Left ventricle myocardium inferior (tissue), 1 donor: ENCODE measurements around the gene PWWP2B. TPM values are rescaled to one million over a fixed set of nuclear protein-coding genes. Genes with fewer than 3 reads are reported as not detected.
A peak's percentile ranks its signal among the peaks of the same experiment; 100 is the strongest.

Experiments
- DNase-seq: peaks from one replicate; pipeline ENCODE4 v3.0.0-alpha.2; 2020
- H3K27ac ChIP-seq: fragments of 200-600 bp; replicated peaks from 2 replicates; pipeline ENCODE4 v1.8.0; 2021
- H3K27me3 ChIP-seq: fragments of 200-600 bp; 2 replicates; pipeline ENCODE4 v1.8.0; 2021; ENCODE audit warnings: low read depth
- H3K36me3 ChIP-seq: fragments of 200-600 bp; 2 replicates; pipeline ENCODE4 v1.8.0; 2021
- H3K4me1 ChIP-seq: fragments of 200-600 bp; 2 replicates; pipeline ENCODE4 v1.8.0; 2021
- H3K4me3 ChIP-seq: fragments of 200-600 bp; 2 replicates; pipeline ENCODE4 v1.8.0; 2021; ENCODE audit warnings: mild to moderate bottlenecking, moderate library complexity
- H3K9me3 ChIP-seq: fragments of 200-600 bp; replicated peaks from 2 replicates; pipeline ENCODE4 v1.8.0; 2021
- CTCF ChIP-seq: fragments of 200-600 bp; IDR thresholded peaks from 2 replicates; pipeline ENCODE4 v1.8.0; 2021; ENCODE audit warnings: antibody characterized with exemption, mild to moderate bottlenecking, borderline replicate concordance
- intact Hi-C: fragments of 100-400 bp; cut with micrococcal nuclease; formaldehyde crosslinking; loops from one replicate; pipeline ENCODE4 v1.11.0; 2022
- total RNA-seq: library from RNA; stranded (reverse); fragmentation: NEBNext Ultra II Directional; extraction: Animal tissue kit (Norgen Biotek cat#: 25700); gene quantifications from one replicate; pipeline ENCODE4 v1.2.1, GENCODE V29; 2021
- donor health status: DM: no; HTN: yes; CAD: no; lungs with severe emphysema.

The PWWP2B gene
- total RNA-seq, 1 donor from 2014 or later: 17.2 TPM

GRCh38 chr10:132420981-132421846, 24.2 kb downstream of the PWWP2B start:
- Histone ChIP-seq H3K27ac (peak overlapping the region; percentile 92), H3K36me3 (no peaks in the 10 kb centered on the region), H3K9me3 (no peaks in the 10 kb centered on the region), H3K4me1 (peaks cover 69% of the 10 kb centered on the region), H3K27me3 (no peaks in the 10 kb centered on the region), H3K4me3 (peak overlapping the region; percentile 42)
- intact Hi-C loops: no loop called here
- no peak for TF ChIP-seq CTCF
- DNase-seq: peak; percentile 78

- no peaks in the 10 kb centered on the region for H3K27me3 ChIP-seq
- intact Hi-C loops: no loop called here
- H3K9me3 ChIP-seq: no peaks in the 10 kb centered on the region
- peaks cover 67% of the 10 kb centered on the region for H3K4me1 ChIP-seq
- H3K4me3 ChIP-seq: peak overlapping the region; percentile 42
- no peak for TF ChIP-seq CTCF
- H3K27ac ChIP-seq: peak overlapping the region; percentile 92
- DNase-seq: no peak
- no peaks in the 10 kb centered on the region for H3K36me3 ChIP-seq
Observed at GRCh38 chr10:132421847-132422751, 25.1 kb downstream of the PWWP2B start.

- DNase-seq: no peak
- peak overlapping the region; percentile 92 for H3K27ac ChIP-seq
- no peaks in the 10 kb centered on the region for H3K27me3 ChIP-seq
- H3K4me1 ChIP-seq: peaks cover 57% of the 10 kb centered on the region
- intact Hi-C loops: no loop called here
- no peaks in the 10 kb centered on the region for H3K9me3 ChIP-seq
- H3K4me3 ChIP-seq: no peak overlapping the region
- H3K36me3 ChIP-seq: no peaks in the 10 kb centered on the region
- TF ChIP-seq CTCF: no peak
Observed at GRCh38 chr10:132422903-132423825, 26.2 kb downstream of the PWWP2B start.

- peaks cover 49% of the 10 kb centered on the region for H3K4me1 ChIP-seq
- DNase-seq: no peak
- H3K9me3 ChIP-seq: no peaks in the 10 kb centered on the region
Observed at GRCh38 chr10:132423966-132424861, 27.2 kb downstream of the PWWP2B start.

More at GRCh38 chr10:132423966-132424861, 27.2 kb downstream of the PWWP2B start:
- no peak overlapping the region for H3K4me3 ChIP-seq
- H3K36me3 ChIP-seq: no peaks in the 10 kb centered on the region
- no peak for TF ChIP-seq CTCF
- H3K27ac ChIP-seq: no peak overlapping the region
- no peaks in the 10 kb centered on the region for H3K27me3 ChIP-seq
- intact Hi-C loops: no loop called here
